Spleen (tissue), 11 donors: Measurements from ENCODE around the gene OR7A5. TPM values are rescaled to one million over a fixed set of nuclear protein-coding genes. Genes with fewer than 3 reads are reported as not detected.
"Not testable (repeated sequence)": the region's sequence is repeated elsewhere in the genome, so short reads cannot be mapped to it uniquely, and the experiment has no call there.

Source experiments
- DNase-seq: peaks from one replicate; pipeline ENCODE4 v3.0.0-alpha.2; 2020
- H3K27ac ChIP-seq, 8 donors: fragments of 200-600 bp; sonication (generic) in 7 of 8; 1 replicate in 4 of 8; 2 replicates in 4 of 8; pipeline versions ENCODE4 v1.5.0 to v1.8.0; 2016 to 2021; ENCODE audit warnings: inconsistent platforms in 4 of 8, mild to moderate bottlenecking in 4 of 8, moderate library complexity in 1 of 8
- H3K27me3 ChIP-seq, 7 donors: fragments of 200-600 bp; sonication (generic) in 6 of 7; replicated peaks in 1 of 7; 1 replicate in 4 of 7; 2 replicates in 3 of 7; pipeline versions ENCODE4 v1.5.0 to v1.8.0; 2016 to 2021; ENCODE audit warnings: inconsistent platforms in 3 of 7, mild to moderate bottlenecking in 1 of 7
- H3K36me3 ChIP-seq, 6 donors: fragments of 200-600 bp; sonication (generic) in 5 of 6; 1 replicate in 4 of 6; 2 replicates in 2 of 6; pipeline versions ENCODE4 v1.5.0 to v1.8.0; 2016 to 2021; ENCODE audit warnings: inconsistent platforms in 2 of 6
- H3K4me1 ChIP-seq, 6 donors: fragments of 200-600 bp; sonication (generic) in 5 of 6; 1 replicate in 3 of 6; 2 replicates in 3 of 6; pipeline versions ENCODE4 v1.5.0 to v1.8.0; 2016 to 2021; ENCODE audit warnings: inconsistent platforms in 3 of 6
- H3K4me3 ChIP-seq, 8 donors: fragments of 200-600 bp; sonication (generic) in 7 of 8; 1 replicate in 4 of 8; 2 replicates in 4 of 8; pipeline versions ENCODE4 v1.5.0 to v1.8.0; 2016 to 2021; ENCODE audit warnings: inconsistent platforms in 4 of 8, mild to moderate bottlenecking in 4 of 8, moderate library complexity in 2 of 8
- H3K9me3 ChIP-seq, 8 donors: fragments of 200-600 bp; sonication (generic) in 7 of 8; 1 replicate in 4 of 8; 2 replicates in 4 of 8; pipeline versions ENCODE4 v1.5.0 to v1.8.0; 2016 to 2021; ENCODE audit warnings: inconsistent platforms in 4 of 8
- CTCF ChIP-seq, 11 experiments: fragments of 200-600 bp in 7 of 11; fragments of 450-650 bp in 4 of 11; sonication (generic) in 4 of 11; IDR thresholded peaks in 8 of 11; conservative IDR thresholded peaks in 3 of 11; 1 replicate in 7 of 11; 2 replicates in 4 of 11; pipeline versions ENCODE4 v1.4.0 to v1.8.0; 2016 to 2021; ENCODE audit warnings: antibody characterized with exemption in 11 of 11, inconsistent platforms in 4 of 11, mild to moderate bottlenecking in 1 of 11
- POLR2A ChIP-seq, 3 donors: fragments of 450-650 bp; IDR thresholded peaks; one replicate each; pipeline ENCODE4 v1.5.1; 2017; ENCODE audit warnings: antibody characterized with exemption in 3 of 3, mild to moderate bottlenecking in 1 of 3
- POLR2AphosphoS5 ChIP-seq, 3 donors: sonication (generic); formaldehyde crosslinking; IDR thresholded peaks; one replicate each; pipeline ENCODE4 v1.5.1; 2017; ENCODE audit warnings: antibody characterized with exemption in 3 of 3
- WGBS, 5 donors: extraction: QIAGEN DNeasy Blood & Tissue Kit in 3 of 5; methylation state at CpG; one replicate each; pipeline versions ENCODE4 v1.1.5 to v1.1.7; 2013 to 2018; 5-methylcytosine and 5-hydroxymethylcytosine counted together
- intact Hi-C: fragments of 100-400 bp; cut with DNase I; formaldehyde crosslinking; loops from one replicate; pipeline ENCODE4 v1.15.0; 2023; ENCODE audit warnings: low total_unique reads
- polyA plus RNA-seq, 3 donors: library from polyadenylated mRNA; stranded (reverse); fragments of 200-250 nt; gene quantifications; one replicate each; pipeline ENCODE4 v1.2.1, GENCODE V29; 2013
- small RNA-seq, 4 donors: library from RNA; depleted of rRNA; stranded (forward); fragments of <200 nt; gene quantifications; one replicate each; pipeline ENCODE3, GENCODE V24; 2016
- total RNA-seq, 7 donors: library from RNA; depleted of rRNA in 3 of 7; stranded (reverse); fragments of >200 nt in 3 of 7; fragmentation: NEBNext Ultra II Directional in 4 of 7; extraction: Animal tissue kit (Norgen Biotek cat#: 25700) in 4 of 7; gene quantifications; one replicate each; pipeline versions ENCODE4 v1.1.0 to v1.2.1, GENCODE V29; 2016 to 2021
- donor health status: healthy with polysubstance abuse.
- donor health status: DM: no; HTN: no; CAD: no; lungs with moderate emphysema.
- donor health status: DM: no; HTN: no; CAD: no.
- donor health status: Bipolar disorder and iron deficiency.
- donor health status: healthy.
- donor health status: DM: no; HTN: no; CAD: no.
- donor health status: DM: yes; HTN: yes; CAD: no.

Gene OR7A5
- total and polyA plus RNA-seq, 10 donors = not detected

GRCh38 chr19:14779151-14779550 lies 55.8 kb downstream of the OR7A5 start:
- Histone ChIP-seq H3K4me1 (peaks cover 0 to 63% (median 14%) of the 10 kb centered on the region in 6 donors), H3K36me3 (no peaks in the 10 kb centered on the region), H3K9me3 (no peaks in the 10 kb centered on the region), H3K4me3 (no peak overlapping the region), H3K27me3 (peaks cover 0 to 68% (median 5%) of the 10 kb centered on the region in 7 donors), H3K27ac (no peak overlapping the region)
- TF ChIP-seq POLR2A (IDR thresholded peaks at IDR 0.05) (no peak), CTCF (IDR thresholded peaks at IDR 0.05 in 8 of 11, conservative IDR thresholded peaks at IDR 0.05 in 3 of 11) (no peak), POLR2AphosphoS5 (IDR thresholded peaks at IDR 0.05) (no peak)
- DNase-seq = no peak
- 53 to 71% (median 60%) methylated on average over 5 of the region's 5 CpGs for WGBS, 5 donors
- intact Hi-C loops = no loop called here

- H3K9me3 ChIP-seq, intact Hi-C loops, H3K4me3 ChIP-seq, DNase-seq, H3K36me3 ChIP-seq: not testable (repeated sequence)
- H3K27ac ChIP-seq = peak within 1 kb of the TSS in 3 of 8 donors; percentile 2 to 93 (median 84)
- peaks cover 0 to 58% (median 12%) of the 10 kb centered on the region in 6 donors for H3K4me1 ChIP-seq
- WGBS, 5 donors = 34 to 58% (median 44%) methylated on average over 12 of the region's 12 CpGs
- peaks cover 0 to 64% (median 5%) of the 10 kb centered on the region in 7 donors for H3K27me3 ChIP-seq
Measured at GRCh38 chr19:14778110-14778845, 56.7 kb downstream of the OR7A5 start, which contains the start of gene ADGRE2. Gene ADGRE2, minus strand, starts transcription at chr19:14778560. Its CDS starts 1,804 bp downstream, at chr19:14776756.

GRCh38 chr19:14777645-14778044 lies 57.3 kb downstream of the OR7A5 start:
- intact Hi-C loops, H3K9me3 ChIP-seq, H3K4me3 ChIP-seq, DNase-seq: not testable (repeated sequence)
- peak overlapping the region in 3 of 8 donors; percentile 2 to 39 (median 26) for H3K27ac ChIP-seq
- H3K4me1 ChIP-seq = peaks cover 0 to 51% (median 8%) of the 10 kb centered on the region in 6 donors
- H3K27me3 ChIP-seq = peaks cover 0 to 59% (median 5%) of the 10 kb centered on the region in 7 donors
- H3K36me3 ChIP-seq = peaks cover 0 to 13% (median 0%) of the 10 kb centered on the region in 6 donors
- 87 to 98% (median 94%) methylated on average over 4 of the region's 4 CpGs for WGBS, 5 donors

Small RNA genes within 50 kb of the gene (small RNA-seq; reads per million reads assigned to genes)
- gene AC005255.1 = 0 reads per million in 4 donors

Other genes with a start within 250 kb of the OR7A5 start
- 10 to 100 TPM in 3 of 7 donors, 1 to 10 TPM in 4; 2.0 to 16.3 (median 3.7) TPM for gene ADGRE3, start 160.3 kb downstream of the OR7A5 start, total RNA-seq
- under 1 TPM; 0.05 to 0.48 (median 0.17) TPM for gene ADGRE3, start 160.3 kb downstream of the OR7A5 start, polyA plus RNA-seq
- 10 to 100 TPM; 21.7 to 43.5 (median 34.8) TPM for gene ZNF333, start 145.1 kb downstream of the OR7A5 start, total RNA-seq
- 10 to 100 TPM in 1 of 3 donors, 1 to 10 TPM in 2; 7.7 to 10.3 (median 9.2) TPM for gene ZNF333, start 145.1 kb downstream of the OR7A5 start, polyA plus RNA-seq
- 100 to 1,000 TPM in 4 of 7 donors, 10 to 100 TPM in 3; 58.0 to 183 (median 100) TPM for gene ADGRE2, start 56.6 kb downstream of the OR7A5 start, total RNA-seq
- 1 to 10 TPM; 4.0 to 9.9 (median 6.0) TPM for gene ADGRE2, start 56.6 kb downstream of the OR7A5 start, polyA plus RNA-seq
- gene OR7C1, start within 50 bp of the OR7A5 start, total RNA-seq = not detected
- gene OR7C1, start within 50 bp of the OR7A5 start, polyA plus RNA-seq = under 1 TPM in 2 of 3 donors, not detected in 1; under 0.01 to 0.02 TPM
- gene OR7A10, start 13.7 kb upstream of the OR7A5 start, total RNA-seq = not detected
- not detected for gene OR7A10, start 13.7 kb upstream of the OR7A5 start, polyA plus RNA-seq
- not detected for gene OR7A17, start 50.9 kb upstream of the OR7A5 start, total RNA-seq
- not detected for gene OR7A17, start 50.9 kb upstream of the OR7A5 start, polyA plus RNA-seq
- gene OR7C2, start 106.3 kb upstream of the OR7A5 start, total RNA-seq = not detected
- gene OR7C2, start 106.3 kb upstream of the OR7A5 start, polyA plus RNA-seq = not detected
- gene SLC1A6, start 144.7 kb upstream of the OR7A5 start, total RNA-seq = not detected
- not detected for gene SLC1A6, start 144.7 kb upstream of the OR7A5 start, polyA plus RNA-seq
- not detected for gene CASP14, start 214.3 kb upstream of the OR7A5 start, total RNA-seq
- not detected for gene CASP14, start 214.3 kb upstream of the OR7A5 start, polyA plus RNA-seq
- not detected for gene OR1I1, start 247.0 kb upstream of the OR7A5 start, total RNA-seq
- under 1 TPM in 1 of 3 donors, not detected in 2; 0.06 TPM for gene OR1I1, start 247.0 kb upstream of the OR7A5 start, polyA plus RNA-seq